WTC11 (cell line): ENCODE results near the gene SMAP1.

Source experiments
- CBFB ChIP-seq: sonication (generic); formaldehyde crosslinking; IDR thresholded peaks from 2 replicates; pipeline ENCODE4 v1.8.1; 2022; ENCODE audit warnings: mild to moderate bottlenecking, low read depth, missing genetic modification reagents
- CREB1 ChIP-seq: sonication (generic); formaldehyde crosslinking; IDR thresholded peaks from 2 replicates; pipeline ENCODE4 v1.8.0; 2023; ENCODE audit warnings: mild to moderate bottlenecking, missing genetic modification reagents
- CTCF ChIP-seq: fragments of 200-600 bp; IDR thresholded peaks from 2 replicates; pipeline ENCODE4 v1.8.0; 2022; ENCODE audit warnings: antibody characterized with exemption
- GTF2I ChIP-seq: fragments of 250-450 bp; sonication (Bioruptor Pico); conservative IDR thresholded peaks from 2 replicates; pipeline ENCODE4 v1.4.0; 2021; ENCODE audit warnings: mild to moderate bottlenecking
- JUN ChIP-seq: sonication (generic); formaldehyde crosslinking; IDR thresholded peaks from 2 replicates; pipeline ENCODE4 v1.8.0; 2023; ENCODE audit warnings: mild to moderate bottlenecking, missing genetic modification reagents
- NFYB ChIP-seq: sonication (generic); formaldehyde crosslinking; conservative IDR thresholded peaks from 2 replicates; pipeline ENCODE4 v1.8.0; 2022; ENCODE audit warnings: low read depth, missing genetic modification reagents

- no peak for TF ChIP-seq CTCF
- no peak for TF ChIP-seq JUN (CRISPR knock-in tag)
- no peak for TF ChIP-seq CBFB (CRISPR knock-in tag)
- TF ChIP-seq GTF2I (CRISPR knock-in tag): no peak
- no peak for TF ChIP-seq NFYB (CRISPR knock-in tag)
- TF ChIP-seq CREB1 (CRISPR knock-in tag): no peak
These were observed 49.5 kb downstream of the SMAP1 start for GRCh38 chr6:70717038-70717801.
